Keratinocyte (primary cell): Measurements from ENCODE around the gene DRC1.

Experiments used
- CTCF ChIP-seq, 3 experiments: IDR thresholded peaks in 1 of 3; conservative IDR thresholded peaks in 1 of 3; optimal IDR thresholded peaks in 1 of 3; 2 replicates in 2 of 3; 3 replicates in 1 of 3; pipeline versions ENCODE3 to v1.5.1; 2011; ENCODE audit warnings: low read length in 3 of 3, mild to moderate bottlenecking in 3 of 3, moderate library complexity in 2 of 3, control low read depth in 1 of 3, inconsistent platforms in 1 of 3; ENCODE audit not compliant: insufficient read depth in 2 of 3; ENCODE audit errors: extremely low read depth in 1 of 3
- EZH2 ChIP-seq: IDR thresholded peaks from one replicate; pipeline ENCODE4 v1.6.1; 2012; ENCODE audit warnings: inconsistent platforms, mild to moderate bottlenecking, low read length, moderate library complexity

- no peak for TF ChIP-seq CTCF (optimal IDR thresholded peaks at IDR 0.05 in 1 of 3, IDR thresholded peaks at IDR 0.05 in 1 of 3, conservative IDR thresholded peaks at IDR 0.05 in 1 of 3; ENCODE audit: extremely low read depth in 1 of 3, insufficient read depth in 2 of 3, low read length in 3 of 3)
- TF ChIP-seq EZH2 = no peak
These were observed 71.3 kb downstream of the DRC1 start for GRCh38 chr2:26472821-26473655.
